Upper lobe of right lung (tissue), 1 donor: ENCODE data around the gene COL16A1. TPM values are rescaled to one million over a fixed set of nuclear protein-coding genes. Genes with fewer than 3 reads are reported as not detected.

ENCODE experiments used
- ATAC-seq: fragments of 200-7000 bp; cut with Tn5 transposase; one replicate; pipeline ENCODE4 v1.9.1; 2020; ENCODE audit warnings: mild to moderate bottlenecking, moderate library complexity
- DNase-seq: peaks from one replicate; pipeline ENCODE4 v3.0.0-alpha.2; 2020
- H3K27ac ChIP-seq: fragments of 200-600 bp; one replicate; pipeline ENCODE4 v1.8.0; 2022
- H3K27me3 ChIP-seq: fragments of 200-600 bp; one replicate; pipeline ENCODE4 v1.8.0; 2022; ENCODE audit warnings: mild to moderate bottlenecking
- H3K36me3 ChIP-seq: fragments of 200-600 bp; one replicate; pipeline ENCODE4 v1.8.0; 2022
- H3K4me1 ChIP-seq: fragments of 200-600 bp; one replicate; pipeline ENCODE4 v1.8.0; 2022
- H3K4me3 ChIP-seq: fragments of 200-600 bp; one replicate; pipeline ENCODE4 v1.8.0; 2022; ENCODE audit warnings: mild to moderate bottlenecking
- H3K9me3 ChIP-seq: fragments of 200-600 bp; one replicate; pipeline ENCODE4 v1.8.0; 2022
- intact Hi-C: fragments of 100-400 bp; cut with DNase I; formaldehyde crosslinking; loops from one replicate; pipeline ENCODE4 v1.11.0; 2022
- total RNA-seq: library from RNA; stranded (reverse); fragmentation: NEBNext Ultra II Directional; extraction: Animal tissue kit (Norgen Biotek cat#: 25700); gene quantifications from one replicate; pipeline ENCODE4 v1.2.1, GENCODE V29; 2021
- TF ChIP-seq, protein P1 (sequence below): fragments of 200-600 bp; IDR thresholded peaks from one replicate; pipeline ENCODE4 v1.8.0; 2022; ENCODE audit warnings: antibody characterized with exemption
- donor health status: DM: no; HTN: yes; CAD: no; lungs with severe emphysema.

Gene COL16A1
- total RNA-seq, 1 donor from 2014 or later: 28.9 TPM

DNA sequence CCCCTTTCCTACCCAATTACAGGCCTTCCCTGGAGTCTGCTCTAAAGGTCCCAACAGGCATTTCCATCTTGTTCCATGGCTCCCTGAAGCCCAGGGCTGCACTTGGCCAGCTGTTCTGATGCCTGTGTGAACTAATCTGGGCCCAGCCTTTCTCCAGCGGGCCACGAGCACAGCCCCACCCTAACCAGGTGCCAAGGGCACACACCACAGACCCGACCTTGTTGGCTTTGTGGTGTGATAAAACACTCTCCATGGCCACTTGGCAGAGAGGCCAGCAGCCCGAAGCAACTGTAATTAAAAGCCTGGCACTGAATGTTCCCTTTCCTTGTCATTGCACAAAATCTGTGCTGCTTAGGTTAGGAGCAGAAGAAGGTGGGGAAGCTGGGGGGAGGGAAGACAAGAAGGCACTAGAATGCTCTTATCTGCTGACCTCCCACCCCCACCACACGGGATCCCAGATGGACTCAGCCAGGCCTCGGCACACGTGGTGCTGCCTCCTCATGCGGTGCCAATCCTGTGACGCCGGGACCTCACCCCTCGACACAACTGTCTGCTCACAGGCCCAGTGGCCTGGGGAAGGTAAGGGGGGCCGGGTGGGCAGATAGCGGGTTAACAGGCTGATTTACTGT, 76.4 kb downstream of the COL16A1 start:
- H3K4me3 ChIP-seq: no peak overlapping the region
- DNase-seq (peak; percentile 89), ATAC-seq (peak; percentile 80)
- H3K27me3 ChIP-seq: no peaks in the 10 kb centered on the region
- H3K36me3 ChIP-seq: peaks cover 43% of the 10 kb centered on the region
- intact Hi-C loops: no loop called here
- H3K27ac ChIP-seq: peak overlapping the region; percentile 77
- H3K4me1 ChIP-seq: peaks cover 40% of the 10 kb centered on the region
- TF ChIP-seq, protein P1, sequence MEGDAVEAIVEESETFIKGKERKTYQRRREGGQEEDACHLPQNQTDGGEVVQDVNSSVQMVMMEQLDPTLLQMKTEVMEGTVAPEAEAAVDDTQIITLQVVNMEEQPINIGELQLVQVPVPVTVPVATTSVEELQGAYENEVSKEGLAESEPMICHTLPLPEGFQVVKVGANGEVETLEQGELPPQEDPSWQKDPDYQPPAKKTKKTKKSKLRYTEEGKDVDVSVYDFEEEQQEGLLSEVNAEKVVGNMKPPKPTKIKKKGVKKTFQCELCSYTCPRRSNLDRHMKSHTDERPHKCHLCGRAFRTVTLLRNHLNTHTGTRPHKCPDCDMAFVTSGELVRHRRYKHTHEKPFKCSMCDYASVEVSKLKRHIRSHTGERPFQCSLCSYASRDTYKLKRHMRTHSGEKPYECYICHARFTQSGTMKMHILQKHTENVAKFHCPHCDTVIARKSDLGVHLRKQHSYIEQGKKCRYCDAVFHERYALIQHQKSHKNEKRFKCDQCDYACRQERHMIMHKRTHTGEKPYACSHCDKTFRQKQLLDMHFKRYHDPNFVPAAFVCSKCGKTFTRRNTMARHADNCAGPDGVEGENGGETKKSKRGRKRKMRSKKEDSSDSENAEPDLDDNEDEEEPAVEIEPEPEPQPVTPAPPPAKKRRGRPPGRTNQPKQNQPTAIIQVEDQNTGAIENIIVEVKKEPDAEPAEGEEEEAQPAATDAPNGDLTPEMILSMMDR: no peak
- H3K9me3 ChIP-seq: no peaks in the 10 kb centered on the region

DNA sequence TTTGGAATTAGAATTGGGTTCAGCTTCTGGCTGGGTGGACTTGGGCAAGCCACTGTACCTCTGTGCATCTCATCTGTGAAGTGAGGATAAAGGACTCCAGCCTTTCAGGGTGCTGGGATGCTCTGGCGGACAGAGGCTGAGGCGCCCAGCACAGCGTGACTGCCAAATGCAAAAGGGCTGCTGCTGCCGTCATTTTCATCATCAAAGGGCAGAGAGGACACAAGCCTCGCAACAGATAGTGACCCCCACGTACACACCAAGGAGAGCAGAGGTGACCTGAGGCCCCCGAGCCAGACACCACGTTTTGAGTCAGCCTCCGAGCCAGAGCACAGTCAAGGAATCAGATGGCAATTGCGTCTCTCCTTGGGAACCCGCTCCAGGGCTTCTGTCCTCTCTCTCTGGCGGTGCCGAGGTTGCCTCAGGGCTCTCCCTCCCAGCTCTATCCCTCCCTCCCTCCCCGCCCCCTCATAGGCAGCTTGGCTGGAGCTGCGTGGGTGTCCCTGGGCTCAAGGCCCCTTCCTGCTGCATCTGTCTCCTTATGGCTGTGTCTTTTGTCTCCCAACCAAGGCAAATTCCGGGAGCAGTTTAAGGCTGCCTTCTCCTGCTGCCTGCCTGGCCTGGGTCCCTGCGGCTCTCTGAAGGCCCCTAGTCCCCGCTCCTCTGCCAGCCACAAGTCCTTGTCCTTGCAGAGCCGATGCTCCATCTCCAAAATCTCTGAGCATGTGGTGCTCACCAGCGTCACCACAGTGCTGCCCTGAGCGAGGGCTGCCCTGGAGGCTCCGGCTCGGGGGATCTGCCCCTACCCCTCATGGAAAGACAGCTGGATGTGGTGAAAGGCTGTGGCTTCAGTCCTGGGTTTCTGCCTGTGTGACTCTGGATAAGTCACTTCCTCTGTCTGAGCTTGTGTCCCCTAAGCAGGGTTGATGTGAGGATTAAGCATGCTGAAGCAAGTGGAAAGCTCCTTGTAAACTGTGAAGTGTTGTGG, 77.3 kb downstream of the COL16A1 start:
- peaks cover 35% of the 10 kb centered on the region for H3K36me3 ChIP-seq
- no peak overlapping the region for H3K4me3 ChIP-seq
- H3K27me3 ChIP-seq: no peaks in the 10 kb centered on the region
- DNase-seq: no peak
- H3K9me3 ChIP-seq: no peaks in the 10 kb centered on the region
- H3K4me1 ChIP-seq: peaks cover 40% of the 10 kb centered on the region
- peak overlapping the region; percentile 77 for H3K27ac ChIP-seq
- intact Hi-C loops: no loop called here
- ATAC-seq: no peak
- TF ChIP-seq, protein P1: no peak

DNA sequence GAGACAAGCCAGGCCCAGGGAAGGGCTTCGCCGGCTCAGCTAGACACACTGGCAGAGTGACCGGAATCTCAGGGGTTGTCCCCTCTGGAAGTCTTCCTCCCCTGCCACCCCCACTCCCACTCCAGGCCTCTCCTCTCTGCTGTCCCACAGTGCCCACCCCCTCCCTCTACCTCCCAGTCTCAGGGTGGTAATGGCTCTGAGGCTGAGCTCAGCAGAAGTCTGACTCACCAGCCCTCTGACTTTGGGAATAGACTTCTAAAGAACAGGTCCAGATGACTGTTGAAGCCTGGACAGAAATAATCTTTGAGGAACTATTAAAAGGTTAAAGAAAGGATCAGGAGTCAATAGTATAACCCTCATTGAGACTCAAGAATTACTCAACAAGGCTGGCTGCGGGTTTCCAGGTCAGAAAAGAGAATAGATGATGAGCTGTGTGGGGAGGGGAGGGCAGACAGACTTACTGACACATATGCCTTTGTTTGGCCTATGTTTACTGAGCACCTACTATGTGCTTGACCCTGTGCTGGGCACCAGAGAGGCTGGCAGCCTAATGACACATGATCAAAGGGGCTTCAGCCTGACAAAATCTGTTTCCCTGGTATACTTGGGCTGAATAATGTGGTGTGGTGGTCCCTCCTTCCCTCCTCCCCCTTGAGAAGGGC, 78.1 kb downstream of the COL16A1 start:
- peaks cover 27% of the 10 kb centered on the region for H3K36me3 ChIP-seq
- H3K27me3 ChIP-seq: no peaks in the 10 kb centered on the region
- no peak overlapping the region for H3K4me3 ChIP-seq
- peak overlapping the region; percentile 77 for H3K27ac ChIP-seq
- no peak for DNase-seq
- ATAC-seq: no peak
- no peaks in the 10 kb centered on the region for H3K9me3 ChIP-seq
- H3K4me1 ChIP-seq: peaks cover 40% of the 10 kb centered on the region
- intact Hi-C loops: no loop called here
- TF ChIP-seq, protein P1: no peak

DNA sequence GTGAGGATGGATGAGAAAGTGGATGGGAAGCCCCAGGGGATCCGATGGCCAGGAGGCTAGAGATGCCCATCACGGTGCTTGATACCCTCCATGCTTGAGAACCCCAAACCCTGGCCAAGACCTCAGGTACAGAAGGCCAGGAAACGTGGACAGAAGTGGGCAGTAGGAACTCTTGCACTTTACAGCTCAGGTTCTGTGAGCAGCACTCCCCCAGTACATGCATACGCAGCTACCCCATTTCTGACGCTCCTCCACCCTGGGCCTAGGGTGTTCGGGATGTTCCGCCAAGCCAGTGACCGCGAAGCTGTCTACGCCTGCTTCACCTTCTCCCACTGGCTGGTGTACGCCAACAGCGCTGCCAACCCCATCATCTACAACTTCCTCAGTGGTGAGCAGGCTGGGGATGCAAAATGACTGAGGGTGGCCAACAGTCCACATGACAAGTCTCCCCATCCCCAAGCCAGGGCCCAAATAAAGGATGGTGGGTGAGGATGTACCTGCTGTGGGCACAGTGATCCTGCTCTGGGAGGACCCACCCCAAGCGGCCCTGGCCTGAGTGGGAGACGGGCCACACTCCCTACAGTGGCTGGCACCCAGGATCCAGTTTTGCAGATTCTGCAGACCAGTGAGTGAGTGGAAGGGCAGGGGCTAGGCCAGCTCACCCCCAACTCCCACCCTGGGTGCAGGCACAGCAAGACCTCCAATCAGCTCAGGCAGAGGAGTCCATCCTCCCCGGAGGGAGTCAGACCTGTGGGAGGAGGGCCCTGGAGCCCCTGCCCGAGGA, 78.9 kb downstream of the COL16A1 start:
- peaks cover 19% of the 10 kb centered on the region for H3K36me3 ChIP-seq
- DNase-seq: no peak
- peaks cover 39% of the 10 kb centered on the region for H3K4me1 ChIP-seq
- H3K27ac ChIP-seq: no peak overlapping the region
- intact Hi-C loops: no loop called here
- no peak for ATAC-seq
- no peaks in the 10 kb centered on the region for H3K9me3 ChIP-seq
- TF ChIP-seq, protein P1: no peak
- H3K4me3 ChIP-seq: no peak overlapping the region
- H3K27me3 ChIP-seq: no peaks in the 10 kb centered on the region

DNA sequence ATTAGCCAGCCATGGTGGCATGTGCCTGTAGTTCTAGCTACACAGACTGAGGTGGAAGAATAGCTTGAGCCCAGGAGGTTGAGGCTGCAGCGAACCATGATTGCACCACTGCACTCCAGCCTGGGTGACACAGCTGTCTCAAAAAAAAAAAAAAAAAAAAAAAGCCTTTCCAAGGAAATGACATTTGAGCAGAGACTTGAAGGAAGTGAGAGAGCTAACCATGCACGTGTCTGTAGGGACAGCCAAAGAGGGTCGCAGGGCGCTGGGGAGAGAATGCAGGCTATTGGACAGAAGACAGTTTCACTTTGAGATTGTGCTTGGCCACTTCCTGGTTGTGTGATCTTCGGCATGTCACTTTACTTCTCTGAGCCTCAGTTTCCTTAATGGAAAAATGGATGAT, 79.5 kb downstream of the COL16A1 start:
- Histone ChIP-seq H3K36me3 (peaks cover 13% of the 10 kb centered on the region), H3K9me3 (no peaks in the 10 kb centered on the region), H3K4me1 (peaks cover 34% of the 10 kb centered on the region), H3K27me3 (no peaks in the 10 kb centered on the region), H3K4me3 (no peak overlapping the region), H3K27ac (no peak overlapping the region)
- DNase-seq: no peak
- ATAC-seq: no peak
- intact Hi-C loops: no loop called here
- TF ChIP-seq, protein P1: no peak
